ENCODE data around the gene FAP. TPM values are rescaled to one million over a fixed set of nuclear protein-coding genes. Genes with fewer than 3 reads are reported as not detected.

The FAP gene
- total and polyA plus RNA-seq, 2 of the 8 experiments (the other 6 are each of a cell fraction or from before 2014, with no cell fraction given), result not detected

GRCh38 chr2:162243294-162243693 is at the start of gene FAP (continued):
- TF ChIP-seq USF2 (IDR thresholded peaks at IDR 0.05; ENCODE audit: low read length), result no peak

Data from H1 (cell line).